Skeletal muscle cell (primary cell): ENCODE data around the gene SCAPER.
"Not testable (repeated sequence)": the region's sequence is repeated elsewhere in the genome, so short reads cannot be mapped to it uniquely, and the experiment has no call there.

Experiments used
- DNase-seq: peaks from one replicate; pipeline ENCODE4 v3.0.0-alpha.2; 2010; ENCODE audit warnings: low read depth
- H3K4me3 ChIP-seq: 2 replicates; pipeline ENCODE4 v1.5.1; 2011; ENCODE audit warnings: low read depth, mild to moderate bottlenecking, control low read depth, low read length, moderate library complexity

Gene SCAPER

DNA sequence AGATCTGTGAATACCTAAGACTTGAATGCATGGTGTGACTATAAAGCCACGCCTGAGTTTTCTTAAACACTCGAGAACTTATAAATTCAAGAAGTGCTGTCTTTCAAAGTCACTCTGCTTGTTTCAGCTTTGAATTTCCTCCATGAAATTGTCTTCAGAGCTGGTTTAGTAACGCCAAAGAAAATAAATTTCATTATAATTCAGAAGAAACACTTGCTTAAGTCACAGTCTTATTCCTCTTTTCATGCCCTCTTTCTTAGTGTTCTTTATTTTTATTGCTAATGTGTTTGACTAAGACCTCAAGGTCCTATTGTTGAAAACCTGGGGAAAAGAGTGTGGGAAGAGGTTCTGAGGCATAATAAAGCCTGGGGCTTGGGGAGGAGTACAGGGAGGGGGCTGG is 23.1 kb upstream of the SCAPER start:
- H3K4me3 ChIP-seq = no peak overlapping the region
- DNase-seq = no peak

DNA sequence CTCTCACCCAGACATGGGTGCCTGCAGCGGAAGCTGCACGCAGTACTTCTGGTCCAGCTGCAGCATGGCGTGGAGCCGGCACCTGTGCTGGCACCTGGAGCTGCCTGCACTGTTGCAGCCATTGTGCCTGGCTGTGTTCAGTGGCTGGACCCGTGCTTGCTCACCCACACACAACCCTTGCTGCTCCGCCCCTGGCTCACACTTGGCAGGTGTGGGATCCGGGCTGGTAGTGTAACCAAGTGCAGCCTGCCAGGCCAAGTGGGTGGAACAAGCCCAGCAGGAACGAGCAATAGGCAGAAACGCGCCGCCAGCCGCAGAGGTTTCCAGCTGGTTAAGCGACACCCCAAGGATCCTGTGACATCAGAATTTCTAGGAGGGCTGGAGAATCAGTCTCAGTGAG is 11.2 kb upstream of the SCAPER start:
- H3K4me3 ChIP-seq = no peak overlapping the region
- DNase-seq = no peak

DNA sequence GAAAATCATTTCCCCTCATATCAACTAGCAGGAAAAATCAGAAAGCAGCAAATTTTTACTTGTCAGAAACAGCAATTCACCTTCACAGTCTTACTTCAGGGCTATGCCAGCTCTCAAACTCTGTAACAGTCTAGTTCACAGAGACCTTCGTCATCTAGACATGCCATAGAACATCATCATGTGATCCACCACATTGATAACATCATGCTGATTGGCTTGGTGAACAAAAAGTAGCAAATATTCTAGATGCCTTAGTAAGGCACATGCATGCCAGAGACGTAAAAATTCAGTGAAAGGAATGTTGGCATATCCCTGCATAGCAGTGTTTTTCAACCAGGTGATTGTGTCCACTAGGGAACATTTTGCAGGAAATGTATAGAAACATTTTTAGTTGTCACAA is 8.6 kb upstream of the SCAPER start:
- DNase-seq = no peak
- no peak overlapping the region for H3K4me3 ChIP-seq

DNA sequence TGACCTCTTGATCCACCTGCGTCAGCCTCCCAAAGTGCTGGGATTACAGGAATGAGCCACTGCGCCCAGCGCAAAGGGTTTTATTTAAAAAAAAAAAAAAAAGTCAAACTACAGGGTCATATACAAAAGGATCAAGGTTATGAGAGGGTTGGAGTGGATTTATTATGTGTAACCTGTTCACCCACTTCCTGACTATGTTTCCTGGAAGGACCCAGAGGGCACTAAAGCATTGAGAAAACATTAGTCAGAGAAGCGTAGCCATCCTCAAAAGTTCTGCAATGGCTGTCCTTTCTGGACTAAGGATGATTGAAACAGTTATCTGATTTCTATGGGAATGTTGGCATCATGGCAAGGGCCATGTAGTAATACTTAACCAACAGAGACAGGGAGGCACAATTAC is 7.3 kb upstream of the SCAPER start:
- no peak overlapping the region for H3K4me3 ChIP-seq
- DNase-seq = no peak

DNA sequence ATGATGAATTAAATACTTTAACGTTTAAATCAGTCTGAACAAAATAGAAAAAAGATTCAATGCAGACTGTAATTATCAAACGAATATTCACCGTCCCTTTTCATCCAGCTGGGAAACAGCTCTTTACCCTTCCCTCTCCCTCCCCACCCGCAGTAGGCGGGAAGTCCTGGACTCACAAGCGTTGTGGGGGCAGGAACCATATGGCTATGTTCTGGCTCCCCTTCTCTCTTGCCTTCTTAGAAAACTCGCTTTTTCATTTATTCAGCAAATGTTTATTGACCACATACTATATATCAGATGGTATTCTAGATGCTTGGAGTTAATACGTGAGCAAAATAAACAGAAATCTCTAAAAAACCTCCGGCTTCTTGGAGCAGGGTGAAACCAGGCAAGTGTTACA is 715 bp upstream of the SCAPER start:
- no peak for DNase-seq
- H3K4me3 ChIP-seq = peak overlapping the region; percentile 91

DNA sequence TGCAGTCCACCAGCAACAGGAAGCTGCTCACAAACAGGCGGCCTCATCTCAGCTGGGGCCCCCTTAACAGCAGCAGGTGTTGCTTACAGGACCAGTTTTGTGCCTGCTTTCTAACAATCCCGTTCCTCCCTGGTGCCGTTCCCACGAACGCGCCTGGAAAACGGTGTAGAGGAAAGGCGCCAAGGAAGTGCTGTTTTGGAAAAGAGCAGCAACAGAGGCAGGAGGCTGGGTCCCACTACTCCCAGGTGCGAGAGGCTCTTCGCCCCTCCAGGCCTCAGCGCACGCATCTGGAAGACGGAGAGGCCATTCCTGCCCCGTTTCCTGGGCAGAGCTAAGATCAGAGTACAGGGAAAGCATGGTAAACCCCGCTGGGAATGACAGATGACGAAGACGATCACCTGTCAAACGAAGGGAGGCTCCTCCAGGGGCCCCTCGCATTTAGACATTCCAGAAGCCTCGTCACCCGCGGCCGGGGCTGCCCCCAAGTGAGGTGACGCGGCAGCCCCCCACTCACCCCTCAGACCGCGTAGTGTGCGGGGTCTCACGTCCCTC is 603 bp downstream of the SCAPER start:
- DNase-seq = peak; percentile 7
- peak overlapping the region; percentile 91 for H3K4me3 ChIP-seq

DNA sequence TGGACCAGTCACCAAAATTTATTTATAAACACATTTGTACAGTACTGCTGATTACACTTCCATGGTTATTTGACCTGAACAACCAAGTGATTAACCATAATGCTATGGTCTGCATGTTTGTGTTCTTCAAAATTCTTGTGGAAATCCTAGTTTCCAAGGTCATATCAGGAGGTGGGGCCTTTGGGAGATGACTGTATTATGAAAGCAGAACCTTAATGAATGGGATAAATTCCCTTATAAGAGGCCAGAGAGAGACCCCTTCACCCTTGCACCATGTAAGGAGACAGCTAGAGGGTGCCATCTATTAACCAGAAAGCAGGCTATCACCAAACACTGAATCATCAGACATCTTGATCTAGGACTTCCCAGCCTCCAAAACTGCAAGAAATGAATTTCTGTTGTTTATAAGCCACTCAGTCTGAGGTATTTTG is 1.9 kb downstream of the SCAPER start:
- H3K4me3 ChIP-seq = no peak overlapping the region
- DNase-seq = peak; percentile 5

DNA sequence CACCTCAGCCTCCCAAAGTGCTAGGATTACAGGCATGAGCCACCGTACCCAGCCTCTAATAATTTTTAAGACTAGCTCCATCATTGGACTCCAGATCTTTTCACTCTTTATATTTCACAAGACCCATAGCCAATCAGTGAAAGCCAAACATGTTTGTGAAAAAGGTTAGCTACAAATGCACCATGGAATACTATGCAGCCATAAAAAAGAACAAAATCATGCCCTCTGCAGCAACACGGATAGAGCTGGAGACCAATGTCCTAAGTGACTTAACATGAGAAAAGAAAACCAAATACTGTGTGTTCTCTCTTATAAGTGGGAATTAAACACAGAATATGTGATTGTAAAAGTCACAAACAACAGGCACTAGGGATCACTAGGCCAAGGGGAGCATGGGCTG is 3.2 kb downstream of the SCAPER start:
- no peak for DNase-seq
- no peak overlapping the region for H3K4me3 ChIP-seq

DNA sequence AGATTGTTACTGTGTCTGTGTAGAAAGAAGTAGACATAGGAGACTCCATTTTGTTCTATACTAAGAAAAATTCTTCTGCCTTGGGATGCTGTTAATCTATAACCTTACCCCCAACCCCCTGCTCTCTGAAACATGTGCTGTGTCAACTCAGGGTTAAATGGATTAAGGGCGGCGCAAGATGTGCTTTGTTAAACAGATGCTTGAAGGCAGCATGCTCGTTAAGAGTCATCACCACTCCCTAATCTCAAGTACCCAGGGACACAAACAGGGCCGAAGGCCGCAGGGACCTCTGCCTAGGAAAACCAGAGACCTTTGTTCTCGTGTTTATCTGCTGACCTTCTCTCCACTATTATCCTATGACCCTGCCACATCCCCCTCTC is 5.2 kb downstream of the SCAPER start:
- not testable (repeated sequence) for DNase-seq, H3K4me3 ChIP-seq

DNA sequence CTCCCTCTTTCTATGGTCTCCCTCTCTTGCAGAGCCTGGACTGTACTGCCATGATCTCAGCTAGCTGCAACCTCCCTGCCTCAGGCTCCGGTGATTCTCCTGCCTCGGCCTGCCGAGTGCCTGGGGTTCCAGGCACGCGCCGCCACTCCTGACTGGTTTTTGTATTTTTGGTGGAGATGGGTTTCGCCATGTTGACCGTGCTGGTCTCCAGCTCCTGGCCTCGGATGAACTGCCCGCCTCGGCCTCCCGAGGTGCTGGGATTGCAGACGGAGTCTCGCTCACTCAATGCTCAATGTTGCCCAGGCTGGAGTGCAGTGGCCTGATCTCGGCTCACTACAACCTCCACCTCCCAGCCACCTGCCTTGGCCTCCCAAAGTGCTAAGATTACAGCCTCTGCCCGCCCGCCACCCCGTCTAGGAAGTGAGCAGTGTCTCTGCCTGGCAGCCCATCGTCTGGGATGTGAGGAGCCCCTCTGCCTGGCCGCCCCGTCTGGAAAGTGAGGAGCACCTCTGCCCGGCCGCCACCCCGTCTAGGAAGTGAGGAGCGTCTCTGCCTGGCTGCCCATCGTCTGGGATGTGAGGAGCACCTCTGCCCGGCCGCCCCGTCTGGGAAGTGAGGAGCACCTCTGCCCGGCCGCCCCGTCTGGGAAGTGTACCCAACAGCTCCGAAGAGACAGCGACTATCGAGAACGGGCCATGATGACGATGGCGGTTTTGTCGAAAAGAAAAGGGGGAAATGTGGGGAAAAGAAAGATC is 5.8 kb downstream of the SCAPER start:
- not testable (repeated sequence) for H3K4me3 ChIP-seq, DNase-seq

DNA sequence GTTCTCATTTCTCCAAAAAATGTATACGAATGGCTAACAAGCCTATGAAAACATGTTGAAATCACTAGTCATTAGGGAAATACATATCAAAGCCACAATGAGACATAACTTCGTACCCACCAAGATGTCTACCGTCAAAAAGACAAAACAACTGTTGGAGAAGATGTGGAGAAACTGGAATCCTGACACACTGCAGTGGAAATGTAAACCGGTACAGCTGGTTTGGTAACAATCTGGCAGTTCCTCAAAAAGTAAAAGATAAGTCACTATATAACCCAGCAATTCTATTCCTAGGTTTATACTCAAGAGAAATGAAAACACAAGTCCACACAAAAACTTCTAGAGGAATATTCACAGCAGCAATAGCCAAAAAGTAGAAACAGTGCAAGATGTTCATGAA is 7.0 kb downstream of the SCAPER start:
- no peak overlapping the region for H3K4me3 ChIP-seq
- no peak for DNase-seq

DNA sequence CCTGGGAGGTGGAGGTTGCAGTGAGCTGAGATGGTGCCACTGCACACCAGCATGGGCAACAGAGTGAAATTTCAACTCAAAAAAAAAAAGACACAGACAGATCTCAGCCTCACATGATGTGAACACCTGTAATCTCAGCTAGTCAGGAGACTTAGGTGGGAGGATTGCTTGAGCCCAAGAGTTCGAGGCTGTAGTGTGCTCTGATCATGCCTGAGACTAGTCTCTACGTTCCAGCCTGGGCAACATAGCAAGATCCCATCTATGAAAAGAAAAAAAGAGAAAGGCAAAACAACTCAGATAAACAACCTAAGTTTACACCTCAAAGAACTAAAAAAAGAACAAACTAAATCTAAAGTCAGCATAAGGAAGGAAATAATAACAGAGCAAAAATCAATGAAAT is 11.0 kb downstream of the SCAPER start:
- no peak for DNase-seq
- no peak overlapping the region for H3K4me3 ChIP-seq

DNA sequence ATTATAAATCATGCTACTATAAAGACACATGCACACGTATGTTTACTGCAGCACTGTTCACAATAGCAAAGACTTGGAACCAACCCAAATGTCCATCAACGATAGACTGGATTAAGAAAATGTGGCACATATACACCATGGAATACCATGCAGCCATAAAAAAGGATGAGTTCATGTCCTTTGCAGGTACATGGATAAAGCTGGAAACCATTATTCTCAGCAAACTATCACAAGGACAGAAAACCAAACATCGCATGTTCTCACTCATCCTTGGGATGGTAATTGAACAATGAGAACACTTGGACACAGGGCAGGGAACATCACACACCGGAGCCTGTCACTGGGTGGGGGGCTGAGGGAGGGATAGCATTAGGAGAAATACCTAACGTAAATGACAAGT is 12.3 kb downstream of the SCAPER start:
- not testable (repeated sequence) for H3K4me3 ChIP-seq, DNase-seq

DNA sequence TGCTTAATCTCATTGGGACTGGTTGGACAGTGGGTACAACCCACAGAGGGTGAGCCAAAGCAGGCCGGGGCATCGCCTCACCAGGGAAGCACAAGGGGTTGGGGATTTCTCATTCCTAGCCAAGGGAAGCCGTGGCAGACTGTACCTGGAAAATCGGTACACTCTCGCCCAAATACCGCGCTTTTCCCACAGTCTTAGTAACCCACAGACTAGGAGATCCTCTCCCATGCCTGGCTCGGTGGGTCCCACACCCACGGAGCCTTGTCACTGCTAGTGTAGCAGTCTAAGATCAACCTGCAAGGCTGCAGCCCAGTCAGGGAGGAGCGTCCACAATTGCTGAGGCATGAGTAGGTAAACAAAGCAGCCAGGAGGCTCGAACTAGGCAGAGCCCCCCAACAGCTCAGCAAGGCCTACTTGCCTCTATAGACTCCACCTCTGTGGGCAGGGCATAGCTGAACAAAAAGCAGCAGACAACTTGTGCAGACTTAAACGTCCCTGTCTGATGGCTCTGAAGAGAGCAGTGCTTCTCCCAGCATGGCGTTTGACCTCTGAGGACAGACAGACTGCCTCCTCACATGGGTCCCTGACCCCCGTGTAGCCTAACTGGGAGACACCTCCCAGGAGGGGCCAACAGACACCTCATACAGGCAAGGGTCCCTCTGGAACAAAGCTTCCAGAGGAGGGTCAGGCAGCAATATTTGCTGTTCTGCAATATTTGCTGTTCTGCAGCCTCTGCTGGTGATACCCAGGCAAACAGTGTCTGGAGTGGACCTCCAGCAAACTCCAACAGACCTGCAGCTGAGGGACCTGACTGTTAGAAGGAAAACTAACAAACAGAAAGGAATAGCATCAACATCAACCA is 17.6 kb downstream of the SCAPER start:
- not testable (repeated sequence) for DNase-seq, H3K4me3 ChIP-seq

DNA sequence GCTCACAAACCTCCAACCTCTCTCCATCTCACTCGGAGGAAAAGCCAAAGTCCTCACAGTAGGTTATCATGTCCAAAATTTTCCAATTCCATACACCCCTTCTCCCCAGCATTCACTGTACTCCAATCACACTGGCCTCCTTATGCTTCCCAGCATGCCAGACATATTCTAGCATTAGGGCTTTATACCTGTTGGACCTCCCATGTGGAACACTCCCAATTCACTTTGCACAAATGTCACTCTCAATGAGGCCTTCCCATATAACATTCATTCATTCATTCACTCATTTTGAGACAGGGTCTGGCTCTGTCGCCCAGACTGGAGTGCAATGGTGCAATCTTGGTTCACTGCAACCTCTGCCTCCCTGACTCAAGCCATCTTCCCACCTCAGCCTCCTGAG is 19.9 kb downstream of the SCAPER start:
- H3K4me3 ChIP-seq = no peak overlapping the region
- DNase-seq = no peak

DNA sequence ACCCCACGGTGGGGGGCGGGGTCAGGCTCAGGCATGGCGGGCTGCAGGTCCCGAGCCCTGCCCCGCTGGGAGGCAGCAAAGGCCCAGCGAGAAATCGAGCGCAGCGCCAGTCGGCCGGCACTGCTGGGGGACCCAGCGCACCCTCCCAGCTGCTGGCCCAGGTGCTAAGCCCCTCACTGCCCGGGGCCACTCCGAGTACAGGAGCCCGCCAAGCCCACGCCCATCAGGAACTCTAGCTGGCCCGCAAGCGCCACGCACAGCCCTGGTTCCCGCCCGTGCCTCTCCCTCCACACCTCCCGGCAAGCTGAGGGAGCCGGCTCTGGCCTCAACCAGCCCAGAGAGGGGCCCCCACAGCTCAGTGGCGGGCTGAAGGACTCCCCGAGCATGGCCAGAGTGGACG is 29.2 kb downstream of the SCAPER start:
- no peak overlapping the region for H3K4me3 ChIP-seq
- DNase-seq = no peak

DNA sequence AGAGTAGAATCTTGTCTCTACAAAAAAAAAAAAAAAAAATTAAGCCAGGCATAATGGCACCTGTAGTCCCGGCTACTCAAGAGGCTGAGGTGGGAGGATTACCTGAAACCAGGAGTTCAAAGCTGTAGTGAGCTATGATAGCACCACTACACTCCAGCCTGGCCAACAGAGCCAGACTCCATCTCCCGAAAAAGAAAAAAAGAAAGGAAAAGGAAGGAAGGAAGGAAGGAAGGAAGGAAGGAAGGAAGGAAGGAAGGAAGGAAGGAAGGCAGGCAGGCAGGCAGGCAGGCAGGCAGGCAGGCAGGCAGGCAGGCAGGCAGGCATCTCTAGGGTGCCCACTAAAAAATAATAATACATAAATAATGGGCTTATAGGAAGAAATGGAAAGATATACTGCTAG is 32.1 kb downstream of the SCAPER start:
- DNase-seq, H3K4me3 ChIP-seq: not testable (repeated sequence)

DNA sequence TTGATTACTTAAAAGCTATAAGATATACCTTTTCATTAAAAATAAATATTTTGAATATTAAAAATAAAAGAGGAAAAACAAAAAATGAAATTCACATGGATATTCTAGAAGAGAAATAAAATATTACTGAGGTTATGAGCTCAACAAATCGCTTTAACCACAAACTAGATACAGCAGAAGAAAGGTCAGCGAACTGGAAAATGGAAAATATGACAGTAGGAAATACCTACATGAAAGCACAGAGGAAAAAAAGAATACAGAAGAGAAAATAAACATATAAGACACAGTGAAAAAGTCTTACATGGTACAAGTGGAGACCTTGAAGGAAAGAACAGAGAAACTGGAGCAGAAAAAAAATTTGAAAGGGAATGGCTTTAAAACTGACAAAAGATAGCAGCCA is 33.2 kb downstream of the SCAPER start:
- no peak for DNase-seq
- no peak overlapping the region for H3K4me3 ChIP-seq

DNA sequence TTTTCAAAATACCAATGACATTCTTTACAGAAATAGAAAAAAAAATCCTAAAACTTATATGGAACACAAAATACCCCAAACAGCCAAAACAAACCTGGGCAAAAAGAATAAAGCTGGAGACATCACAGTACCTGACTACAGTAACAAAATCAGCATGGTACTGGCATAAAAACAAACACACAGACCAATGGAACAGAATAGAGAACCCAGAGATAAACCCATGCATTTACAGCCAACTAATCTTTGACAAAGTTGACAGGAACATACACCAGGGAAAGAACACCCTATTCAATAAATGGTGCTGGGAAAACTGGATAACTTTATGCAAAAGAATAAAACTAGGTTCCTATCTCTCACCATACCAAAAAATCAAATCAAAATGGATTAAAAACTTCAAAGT is 36.4 kb downstream of the SCAPER start:
- no peak for DNase-seq
- H3K4me3 ChIP-seq = no peak overlapping the region

DNA sequence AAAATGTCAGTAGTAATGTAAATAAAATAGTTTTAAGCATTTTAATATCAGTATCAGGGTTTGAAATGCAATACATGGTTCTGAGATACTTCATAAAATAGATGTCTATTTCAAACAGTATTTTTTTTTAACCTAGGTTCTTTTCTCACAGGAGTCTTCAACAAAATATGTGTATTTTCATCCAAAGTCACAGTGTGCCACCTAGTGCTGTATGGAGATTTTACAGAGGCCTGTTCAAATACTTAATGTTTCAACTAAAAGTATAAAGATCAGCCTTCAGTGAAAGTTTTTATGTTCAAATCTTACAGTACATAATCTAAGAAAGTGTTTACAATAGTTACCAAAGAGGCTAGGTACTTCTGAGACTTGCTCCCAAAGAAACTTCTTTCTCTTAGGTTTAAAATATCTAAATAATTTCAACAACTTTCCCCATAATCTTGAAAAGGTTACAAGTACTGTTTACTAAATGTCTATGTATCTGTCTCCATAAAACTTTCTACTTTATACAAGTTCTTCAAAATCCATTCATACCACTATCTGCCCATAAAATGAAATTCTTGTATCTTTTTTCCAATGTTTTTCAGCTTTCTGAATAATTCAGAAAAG is 38.3 kb downstream of the SCAPER start:
- no peak overlapping the region for H3K4me3 ChIP-seq
- peak; percentile 7 for DNase-seq
